Dermis blood vessel endothelial cell (primary cell): ENCODE data around the gene SLC30A1. TPM values are rescaled to one million over a fixed set of nuclear protein-coding genes. Genes with fewer than 3 reads are reported as not detected.
"Not testable (repeated sequence)": the region's sequence is repeated elsewhere in the genome, so short reads cannot be mapped to it uniquely, and the experiment has no call there.

Experiments
- DNase-seq: peaks from one replicate; pipeline ENCODE4 v3.0.0; 2010
- total RNA-seq: library from RNA; depleted of rRNA; stranded (reverse); fragments of >200 nt; gene quantifications from 2 replicates; pipeline ENCODE4 v1.2.3, GENCODE V29; 2014

SLC30A1 gene
- total RNA-seq, 1 donor from 2014 or later = 39.1 TPM

GRCh38 chr1:211580303-211580687 lies 1.3 kb upstream of the SLC30A1 start:
- DNase-seq = no peak

- peak; percentile 63 for DNase-seq
Measured at GRCh38 chr1:211579440-211580302, 710 bp upstream of the SLC30A1 start.

- DNase-seq = peak; percentile 80
Measured at GRCh38 chr1:211577819-211578639, 932 bp downstream of the SLC30A1 start.

GRCh38 chr1:211577277-211577818 lies 1.6 kb downstream of the SLC30A1 start:
- no peak for DNase-seq

- DNase-seq = no peak
Measured at GRCh38 chr1:211576717-211577116, 2.2 kb downstream of the SLC30A1 start.

GRCh38 chr1:211574705-211575104 lies 4.3 kb downstream of the SLC30A1 start:
- peak; percentile 61 for DNase-seq

GRCh38 chr1:211571998-211572397 lies 7.0 kb downstream of the SLC30A1 start:
- no peak for DNase-seq

- not testable (repeated sequence) for DNase-seq
Measured at GRCh38 chr1:211570378-211570777, 8.6 kb downstream of the SLC30A1 start.

- no peak for DNase-seq
Measured at GRCh38 chr1:211566431-211567025, 12.4 kb downstream of the SLC30A1 start.

GRCh38 chr1:211564084-211564483 lies 14.9 kb downstream of the SLC30A1 start:
- no peak for DNase-seq

- no peak for DNase-seq
Measured at GRCh38 chr1:211559222-211560010, 19.5 kb downstream of the SLC30A1 start.

GRCh38 chr1:211557894-211558625 lies 20.9 kb downstream of the SLC30A1 start:
- no peak for DNase-seq

GRCh38 chr1:211553549-211553948 lies 25.4 kb downstream of the SLC30A1 start:
- DNase-seq = no peak

- peak; percentile 47 for DNase-seq
Measured at GRCh38 chr1:211551638-211552460, 27.1 kb downstream of the SLC30A1 start.

- DNase-seq = no peak
Measured at GRCh38 chr1:211549092-211549711, 29.8 kb downstream of the SLC30A1 start.

GRCh38 chr1:211548321-211549091 lies 30.5 kb downstream of the SLC30A1 start:
- no peak for DNase-seq

- DNase-seq = no peak
Measured at GRCh38 chr1:211547710-211548109, 31.3 kb downstream of the SLC30A1 start.

- no peak for DNase-seq
Measured at GRCh38 chr1:211546543-211546942, 32.4 kb downstream of the SLC30A1 start.

GRCh38 chr1:211543025-211543424 lies 35.9 kb downstream of the SLC30A1 start:
- no peak for DNase-seq
